Measurements from ENCODE around the gene C1orf87.

GRCh38 chr1:60102267-60103061 lies 28.9 kb upstream of the C1orf87 start:
- TF ChIP-seq CTCF (IDR thresholded peaks at IDR 0.05), result no peak
- TF ChIP-seq RFX5 (IDR thresholded peaks at IDR 0.05; ENCODE audit: low read length), result no peak

All from SK-N-SH (cell line).